Ishikawa (cell line): ENCODE measurements around the gene NOX5.

ENCODE experiments used
- TAF1 ChIP-seq: IDR thresholded peaks from 2 replicates; pipeline ENCODE4 v1.6.1; 2012; ENCODE audit warnings: low read depth, mild to moderate bottlenecking
- TEAD4 ChIP-seq: IDR thresholded peaks from 2 replicates; pipeline ENCODE4 v1.6.1; 2012
- TF ChIP-seq, protein P1 (sequence below): IDR thresholded peaks from 2 replicates; pipeline ENCODE4 v1.6.1; 2012
- TF ChIP-seq, protein P2 (sequence below): IDR thresholded peaks from 2 replicates; pipeline ENCODE4 v1.6.1; 2012; ENCODE audit warnings: low read depth, mild to moderate bottlenecking

DNA sequence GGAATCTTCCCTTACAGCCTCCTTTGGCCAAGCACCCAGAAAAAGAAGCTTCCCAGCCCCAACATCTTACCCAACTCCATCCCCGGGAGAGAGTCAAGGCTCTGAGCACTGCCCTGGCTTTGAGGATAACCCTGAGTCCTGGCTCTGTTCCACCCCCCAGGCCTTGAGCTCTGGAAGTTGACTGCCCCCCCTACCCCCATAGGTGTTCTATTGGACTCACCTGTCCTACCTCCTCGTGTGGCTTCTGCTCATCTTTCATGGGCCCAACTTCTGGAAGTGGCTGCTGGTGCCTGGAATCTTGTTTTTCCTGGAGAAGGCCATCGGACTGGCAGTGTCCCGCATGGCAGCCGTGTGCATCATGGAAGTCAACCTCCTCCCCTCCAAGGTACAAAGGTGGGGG is 22.3 kb downstream of the NOX5 start:
- TF ChIP-seq, protein P1, sequence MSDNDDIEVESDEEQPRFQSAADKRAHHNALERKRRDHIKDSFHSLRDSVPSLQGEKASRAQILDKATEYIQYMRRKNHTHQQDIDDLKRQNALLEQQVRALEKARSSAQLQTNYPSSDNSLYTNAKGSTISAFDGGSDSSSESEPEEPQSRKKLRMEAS = no peak
- no peak for TF ChIP-seq TEAD4
- TF ChIP-seq, protein P2, sequence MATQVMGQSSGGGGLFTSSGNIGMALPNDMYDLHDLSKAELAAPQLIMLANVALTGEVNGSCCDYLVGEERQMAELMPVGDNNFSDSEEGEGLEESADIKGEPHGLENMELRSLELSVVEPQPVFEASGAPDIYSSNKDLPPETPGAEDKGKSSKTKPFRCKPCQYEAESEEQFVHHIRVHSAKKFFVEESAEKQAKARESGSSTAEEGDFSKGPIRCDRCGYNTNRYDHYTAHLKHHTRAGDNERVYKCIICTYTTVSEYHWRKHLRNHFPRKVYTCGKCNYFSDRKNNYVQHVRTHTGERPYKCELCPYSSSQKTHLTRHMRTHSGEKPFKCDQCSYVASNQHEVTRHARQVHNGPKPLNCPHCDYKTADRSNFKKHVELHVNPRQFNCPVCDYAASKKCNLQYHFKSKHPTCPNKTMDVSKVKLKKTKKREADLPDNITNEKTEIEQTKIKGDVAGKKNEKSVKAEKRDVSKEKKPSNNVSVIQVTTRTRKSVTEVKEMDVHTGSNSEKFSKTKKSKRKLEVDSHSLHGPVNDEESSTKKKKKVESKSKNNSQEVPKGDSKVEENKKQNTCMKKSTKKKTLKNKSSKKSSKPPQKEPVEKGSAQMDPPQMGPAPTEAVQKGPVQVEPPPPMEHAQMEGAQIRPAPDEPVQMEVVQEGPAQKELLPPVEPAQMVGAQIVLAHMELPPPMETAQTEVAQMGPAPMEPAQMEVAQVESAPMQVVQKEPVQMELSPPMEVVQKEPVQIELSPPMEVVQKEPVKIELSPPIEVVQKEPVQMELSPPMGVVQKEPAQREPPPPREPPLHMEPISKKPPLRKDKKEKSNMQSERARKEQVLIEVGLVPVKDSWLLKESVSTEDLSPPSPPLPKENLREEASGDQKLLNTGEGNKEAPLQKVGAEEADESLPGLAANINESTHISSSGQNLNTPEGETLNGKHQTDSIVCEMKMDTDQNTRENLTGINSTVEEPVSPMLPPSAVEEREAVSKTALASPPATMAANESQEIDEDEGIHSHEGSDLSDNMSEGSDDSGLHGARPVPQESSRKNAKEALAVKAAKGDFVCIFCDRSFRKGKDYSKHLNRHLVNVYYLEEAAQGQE = no peak
- TF ChIP-seq TAF1 = no peak
